Left ventricle myocardium inferior (tissue), 1 donor: ENCODE measurements around the gene SAMD10. TPM values are rescaled to one million over a fixed set of nuclear protein-coding genes. Genes with fewer than 3 reads are reported as not detected.
A peak's percentile ranks its signal among the peaks of the same experiment; 100 is the strongest.
"Not testable (repeated sequence)": the region's sequence is repeated elsewhere in the genome, so short reads cannot be mapped to it uniquely, and the experiment has no call there.

Experiments
- DNase-seq: peaks from one replicate; pipeline ENCODE4 v3.0.0-alpha.2; 2020
- H3K27ac ChIP-seq: fragments of 200-600 bp; replicated peaks from 2 replicates; pipeline ENCODE4 v1.8.0; 2021
- H3K27me3 ChIP-seq: fragments of 200-600 bp; 2 replicates; pipeline ENCODE4 v1.8.0; 2021; ENCODE audit warnings: low read depth
- H3K36me3 ChIP-seq: fragments of 200-600 bp; 2 replicates; pipeline ENCODE4 v1.8.0; 2021
- H3K4me1 ChIP-seq: fragments of 200-600 bp; 2 replicates; pipeline ENCODE4 v1.8.0; 2021
- H3K4me3 ChIP-seq: fragments of 200-600 bp; 2 replicates; pipeline ENCODE4 v1.8.0; 2021; ENCODE audit warnings: mild to moderate bottlenecking, moderate library complexity
- H3K9me3 ChIP-seq: fragments of 200-600 bp; replicated peaks from 2 replicates; pipeline ENCODE4 v1.8.0; 2021
- intact Hi-C: fragments of 100-400 bp; cut with micrococcal nuclease; formaldehyde crosslinking; loops from one replicate; pipeline ENCODE4 v1.11.0; 2022
- total RNA-seq: library from RNA; stranded (reverse); fragmentation: NEBNext Ultra II Directional; extraction: Animal tissue kit (Norgen Biotek cat#: 25700); gene quantifications from one replicate; pipeline ENCODE4 v1.2.1, GENCODE V29; 2021
- TF ChIP-seq, protein P1 (sequence below): fragments of 200-600 bp; IDR thresholded peaks from 2 replicates; pipeline ENCODE4 v1.8.0; 2021; ENCODE audit warnings: antibody characterized with exemption, mild to moderate bottlenecking, borderline replicate concordance
- donor health status: DM: no; HTN: yes; CAD: no; lungs with severe emphysema.

Gene SAMD10
- total RNA-seq, 1 donor from 2014 or later: 5.6 TPM

DNA sequence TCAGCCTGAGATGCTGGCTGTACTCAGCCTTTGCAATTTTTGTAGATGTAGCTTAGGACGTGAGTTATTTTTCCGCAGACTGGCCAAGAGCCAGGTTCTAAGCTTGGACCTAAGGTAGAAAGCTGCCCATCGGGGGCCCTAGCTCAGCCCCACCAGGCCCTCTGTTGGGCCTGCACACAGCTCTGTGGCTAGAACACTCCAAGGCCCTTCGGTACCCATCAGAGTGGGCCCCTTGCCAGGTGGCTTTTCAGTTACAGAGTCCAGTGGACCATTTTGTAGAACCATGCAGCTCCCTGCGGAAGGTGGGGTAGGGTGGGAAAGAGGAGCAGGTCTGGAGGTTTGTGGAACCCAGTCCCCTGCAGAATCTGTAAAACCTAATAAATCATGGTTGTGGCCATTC lies 45.8 kb downstream of the SAMD10 start:
- H3K4me3 ChIP-seq: no peak overlapping the region
- no peak for DNase-seq
- H3K9me3 ChIP-seq: no peaks in the 10 kb centered on the region
- no peaks in the 10 kb centered on the region for H3K27me3 ChIP-seq
- intact Hi-C loops: no loop called here
- peak overlapping the region; percentile 4 for H3K27ac ChIP-seq
- TF ChIP-seq, protein P1, sequence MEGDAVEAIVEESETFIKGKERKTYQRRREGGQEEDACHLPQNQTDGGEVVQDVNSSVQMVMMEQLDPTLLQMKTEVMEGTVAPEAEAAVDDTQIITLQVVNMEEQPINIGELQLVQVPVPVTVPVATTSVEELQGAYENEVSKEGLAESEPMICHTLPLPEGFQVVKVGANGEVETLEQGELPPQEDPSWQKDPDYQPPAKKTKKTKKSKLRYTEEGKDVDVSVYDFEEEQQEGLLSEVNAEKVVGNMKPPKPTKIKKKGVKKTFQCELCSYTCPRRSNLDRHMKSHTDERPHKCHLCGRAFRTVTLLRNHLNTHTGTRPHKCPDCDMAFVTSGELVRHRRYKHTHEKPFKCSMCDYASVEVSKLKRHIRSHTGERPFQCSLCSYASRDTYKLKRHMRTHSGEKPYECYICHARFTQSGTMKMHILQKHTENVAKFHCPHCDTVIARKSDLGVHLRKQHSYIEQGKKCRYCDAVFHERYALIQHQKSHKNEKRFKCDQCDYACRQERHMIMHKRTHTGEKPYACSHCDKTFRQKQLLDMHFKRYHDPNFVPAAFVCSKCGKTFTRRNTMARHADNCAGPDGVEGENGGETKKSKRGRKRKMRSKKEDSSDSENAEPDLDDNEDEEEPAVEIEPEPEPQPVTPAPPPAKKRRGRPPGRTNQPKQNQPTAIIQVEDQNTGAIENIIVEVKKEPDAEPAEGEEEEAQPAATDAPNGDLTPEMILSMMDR: no peak
- H3K4me1 ChIP-seq: peaks cover 47% of the 10 kb centered on the region
- peaks cover 74% of the 10 kb centered on the region for H3K36me3 ChIP-seq

DNA sequence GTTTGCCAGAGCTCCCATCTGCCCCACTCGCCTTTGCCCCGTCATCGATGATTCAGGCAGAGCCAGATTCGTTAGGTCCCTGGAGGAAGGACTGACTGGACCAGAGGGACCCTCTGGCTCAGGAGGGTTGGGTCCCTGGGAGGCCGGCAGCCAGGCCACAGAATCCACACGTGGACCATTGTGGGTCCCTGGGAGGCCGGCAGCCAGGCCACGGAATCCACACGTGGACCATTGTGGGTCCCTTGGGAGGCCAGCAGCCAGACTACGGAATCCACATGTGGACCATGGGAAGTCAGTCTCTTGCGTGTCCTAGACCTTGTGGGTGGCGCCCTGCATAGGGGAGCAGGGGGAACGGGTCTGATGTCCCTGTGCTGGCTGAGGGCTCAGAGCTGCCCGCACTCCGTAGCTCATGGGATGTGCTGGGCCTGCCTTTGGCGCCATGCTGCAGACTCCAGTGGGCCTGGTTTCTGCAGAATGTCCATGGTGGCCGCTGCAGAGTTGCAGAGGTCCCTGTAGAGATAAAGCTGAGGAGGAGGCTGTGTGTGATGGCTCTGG lies 46.8 kb downstream of the SAMD10 start:
- Histone ChIP-seq H3K9me3 (no peaks in the 10 kb centered on the region), H3K27ac (no peak overlapping the region), H3K4me3 (no peak overlapping the region), H3K4me1 (peaks cover 48% of the 10 kb centered on the region), H3K36me3 (peaks cover 74% of the 10 kb centered on the region), H3K27me3 (no peaks in the 10 kb centered on the region)
- intact Hi-C loops: no loop called here
- DNase-seq: no peak
- TF ChIP-seq, protein P1: no peak

DNA sequence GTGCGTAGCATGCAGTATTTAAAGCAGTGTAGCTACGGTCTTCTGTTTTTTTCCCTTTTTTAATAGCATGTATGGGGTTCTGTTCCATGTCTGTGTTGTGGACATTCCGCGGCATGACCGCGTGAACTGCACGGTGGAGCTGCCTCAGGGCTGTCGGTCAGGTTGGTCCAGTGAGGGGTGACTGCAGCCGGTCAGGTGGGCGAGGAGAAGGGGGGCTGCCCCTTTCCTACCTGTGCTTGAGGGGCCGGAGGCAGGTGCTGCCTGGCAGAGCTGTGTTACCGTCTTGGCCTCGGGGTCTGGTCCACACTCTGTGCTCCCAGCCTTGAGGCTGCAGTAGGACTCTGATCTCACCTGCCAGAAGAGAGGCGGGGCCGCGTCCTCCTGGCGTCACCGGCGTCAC lies 47.7 kb downstream of the SAMD10 start:
- H3K36me3 ChIP-seq: peaks cover 73% of the 10 kb centered on the region
- intact Hi-C loops: no loop called here
- peak overlapping the region; percentile 83 for H3K27ac ChIP-seq
- TF ChIP-seq, protein P1: no peak
- no peaks in the 10 kb centered on the region for H3K9me3 ChIP-seq
- DNase-seq: no peak
- H3K4me3 ChIP-seq: no peak overlapping the region
- H3K27me3 ChIP-seq: no peaks in the 10 kb centered on the region
- H3K4me1 ChIP-seq: peaks cover 57% of the 10 kb centered on the region

DNA sequence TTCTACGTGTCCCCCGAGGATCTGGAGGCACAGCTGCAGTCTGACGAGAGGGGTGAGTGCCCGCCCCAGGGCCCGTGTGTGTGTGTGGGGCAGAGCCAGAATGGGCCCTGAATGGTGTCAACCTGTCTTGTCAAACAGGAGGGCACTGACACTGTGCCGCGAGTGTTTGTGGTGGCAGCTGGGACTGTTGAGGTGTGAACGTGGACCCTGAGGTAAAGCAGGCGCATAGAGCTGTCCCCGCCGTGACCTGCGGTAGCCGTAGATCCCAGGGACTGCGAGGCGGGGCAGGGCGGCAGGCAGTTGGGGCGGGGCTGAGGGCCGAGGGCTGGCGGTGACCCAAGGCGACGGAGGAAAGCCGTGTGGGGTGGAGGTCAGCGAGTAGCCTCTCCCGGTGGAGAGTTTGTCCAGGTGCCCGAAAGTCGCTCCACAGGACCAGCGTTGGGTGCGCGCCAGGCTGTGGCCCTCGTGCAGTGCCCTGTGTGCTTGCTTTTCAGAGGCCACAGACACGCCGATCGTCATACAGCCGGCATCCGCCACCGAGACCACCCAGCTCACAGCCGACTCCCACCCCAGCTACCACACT lies 48.4 kb downstream of the SAMD10 start:
- Histone ChIP-seq H3K27ac (peak overlapping the region; percentile 83), H3K9me3 (no peaks in the 10 kb centered on the region)
- intact Hi-C loops: no loop called here

DNA sequence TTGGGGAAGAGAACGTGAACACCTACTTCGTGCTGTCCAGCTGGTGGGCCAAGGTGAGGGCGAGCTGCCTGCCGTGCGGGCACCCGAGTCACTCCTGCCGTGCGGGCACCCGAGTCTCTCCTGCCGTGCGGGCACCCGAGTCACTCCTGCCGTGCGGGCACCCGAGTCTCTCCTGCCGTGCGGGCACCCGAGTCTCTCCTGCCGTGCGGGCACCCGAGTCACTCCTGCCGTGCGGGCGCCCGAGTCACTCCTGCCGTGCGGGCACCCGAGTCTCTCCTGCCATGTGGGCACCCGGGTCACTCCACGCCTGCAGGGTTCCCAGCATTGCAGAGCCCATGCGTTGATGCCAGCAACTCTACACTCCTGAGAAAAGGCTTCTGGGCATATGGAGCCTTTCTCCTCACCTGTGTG lies 50.0 kb downstream of the SAMD10 start:
- DNase-seq, H3K27ac ChIP-seq, intact Hi-C loops, H3K9me3 ChIP-seq, H3K4me3 ChIP-seq, H3K27me3 ChIP-seq: not testable (repeated sequence)
- peaks cover 63% of the 10 kb centered on the region for H3K36me3 ChIP-seq
- H3K4me1 ChIP-seq: peaks cover 59% of the 10 kb centered on the region

More for the DNA sequence above, 48.4 kb downstream of the SAMD10 start:
- Histone ChIP-seq H3K4me3 (peak overlapping the region; percentile 11), H3K27me3 (no peaks in the 10 kb centered on the region), H3K4me1 (peaks cover 62% of the 10 kb centered on the region), H3K36me3 (peaks cover 79% of the 10 kb centered on the region)
- DNase-seq: peak; percentile 81
- TF ChIP-seq, protein P1: no peak

DNA sequence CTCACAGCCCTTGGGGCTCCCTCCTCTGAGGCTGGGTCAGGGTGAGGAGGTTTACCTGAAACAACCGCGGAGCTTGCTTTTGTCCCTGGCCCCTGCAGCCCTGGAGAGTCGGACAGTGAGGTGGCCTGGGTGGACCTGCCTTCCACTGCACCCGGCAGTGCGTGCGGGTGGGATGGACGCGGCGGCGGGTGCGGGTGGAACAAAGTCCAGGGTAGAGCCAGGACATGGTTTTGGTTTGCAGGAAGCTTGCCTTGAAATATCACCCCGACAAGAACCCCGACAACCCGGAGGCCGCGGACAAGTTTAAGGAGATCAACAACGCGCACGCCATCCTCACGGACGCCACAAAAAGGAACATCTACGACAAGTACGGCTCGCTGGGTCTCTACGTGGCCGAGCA lies 50.4 kb downstream of the SAMD10 start:
- Histone ChIP-seq H3K4me1 (peaks cover 55% of the 10 kb centered on the region), H3K27me3 (no peaks in the 10 kb centered on the region), H3K9me3 (no peaks in the 10 kb centered on the region), H3K36me3 (peaks cover 62% of the 10 kb centered on the region), H3K4me3 (no peak overlapping the region), H3K27ac (no peak overlapping the region)
- intact Hi-C loops: no loop called here
- TF ChIP-seq, protein P1: no peak
- no peak for DNase-seq
